Cardiac muscle cell (in vitro differentiated cells and primary cell): ENCODE data around the gene SPIRE1. TPM values are rescaled to one million over a fixed set of nuclear protein-coding genes. Genes with fewer than 3 reads are reported as not detected.

Source experiments
- DNase-seq, 2 donors: peaks; one replicate each; pipeline versions ENCODE4 v3.0.0 to v3.0.0-alpha.2; 2010 to 2017; ENCODE audit warnings: low read depth in 1 of 2, low spot score in 1 of 2
- H3K27ac ChIP-seq: fragments of 200-600 bp; sonication (generic); 2 replicates; pipeline ENCODE4 v1.5.1; 2016
- H3K27me3 ChIP-seq: fragments of 200-600 bp; sonication (generic); 2 replicates; pipeline ENCODE4 v1.6.0; 2016; ENCODE audit warnings: control low read depth
- H3K36me3 ChIP-seq: fragments of 200-600 bp; sonication (generic); 2 replicates; pipeline ENCODE4 v1.5.1; 2016; ENCODE audit warnings: control low read depth
- H3K4me1 ChIP-seq: fragments of 200-600 bp; sonication (generic); 2 replicates; pipeline ENCODE4 v1.8.1; 2017; ENCODE audit warnings: low read depth, mild to moderate bottlenecking, mixed run types
- H3K4me3 ChIP-seq: fragments of 200-600 bp; sonication (generic); 2 replicates; pipeline ENCODE4 v1.5.1; 2016; ENCODE audit warnings: mild to moderate bottlenecking
- H3K9me3 ChIP-seq: fragments of 200-600 bp; sonication (generic); 2 replicates; pipeline ENCODE4 v1.5.1; 2017; ENCODE audit warnings: low read depth, mild to moderate bottlenecking, control low read depth
- polyA plus RNA-seq: library from polyadenylated mRNA; unstranded; fragments of >200 nt; fragmentation: Nextera tagmentation; extraction: Ambion mirVana; gene quantifications from 2 replicates; pipeline ENCODE4 v1.2.1, GENCODE V29; 2016
- total RNA-seq: library from RNA; depleted of rRNA; stranded (reverse); fragments of >200 nt; gene quantifications from 2 replicates; pipeline ENCODE4 v1.2.3, GENCODE V29; 2016
- TF ChIP-seq, protein P1 (sequence below): IDR thresholded peaks from 2 replicates; pipeline ENCODE4 v1.5.1; 2012; ENCODE audit warnings: low read depth, mild to moderate bottlenecking, low read length

The SPIRE1 gene
- total and polyA plus RNA-seq, 2 experiments from 2014 or later, result 17.8 to 19.6 TPM

DNA sequence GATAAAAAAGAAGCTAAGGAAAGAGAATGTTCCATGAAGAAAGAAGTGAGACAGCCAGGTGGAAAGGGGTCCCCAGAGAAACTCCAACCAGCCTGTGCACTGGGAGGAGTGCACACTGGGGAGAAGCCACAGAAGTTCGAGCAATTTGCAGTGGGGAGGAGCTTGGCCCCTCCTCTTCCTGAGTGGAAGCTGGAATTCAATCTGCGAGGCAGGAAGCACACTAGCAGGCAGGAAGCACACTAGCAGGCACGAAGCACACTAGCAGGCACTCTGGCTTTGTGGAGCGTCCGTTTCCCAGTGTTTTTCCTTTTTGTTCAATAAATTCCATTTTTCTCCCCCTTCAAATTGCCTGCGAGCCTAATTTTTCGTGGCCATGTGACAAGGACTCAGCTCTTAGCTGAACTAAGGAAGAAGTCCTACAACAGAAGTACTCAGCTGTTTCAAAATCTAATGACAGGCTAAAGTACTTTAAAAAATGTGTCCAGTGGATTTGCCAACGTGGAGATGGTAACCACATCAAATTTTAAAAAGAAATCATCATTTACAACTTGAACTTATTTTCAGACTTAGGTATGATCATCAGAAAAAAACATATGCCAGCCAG, 21.4 kb upstream of the SPIRE1 start:
- peaks cover 23% of the 10 kb centered on the region for H3K36me3 ChIP-seq
- no peaks in the 10 kb centered on the region for H3K4me1 ChIP-seq
- no peaks in the 10 kb centered on the region for H3K27me3 ChIP-seq
- TF ChIP-seq, protein P1, sequence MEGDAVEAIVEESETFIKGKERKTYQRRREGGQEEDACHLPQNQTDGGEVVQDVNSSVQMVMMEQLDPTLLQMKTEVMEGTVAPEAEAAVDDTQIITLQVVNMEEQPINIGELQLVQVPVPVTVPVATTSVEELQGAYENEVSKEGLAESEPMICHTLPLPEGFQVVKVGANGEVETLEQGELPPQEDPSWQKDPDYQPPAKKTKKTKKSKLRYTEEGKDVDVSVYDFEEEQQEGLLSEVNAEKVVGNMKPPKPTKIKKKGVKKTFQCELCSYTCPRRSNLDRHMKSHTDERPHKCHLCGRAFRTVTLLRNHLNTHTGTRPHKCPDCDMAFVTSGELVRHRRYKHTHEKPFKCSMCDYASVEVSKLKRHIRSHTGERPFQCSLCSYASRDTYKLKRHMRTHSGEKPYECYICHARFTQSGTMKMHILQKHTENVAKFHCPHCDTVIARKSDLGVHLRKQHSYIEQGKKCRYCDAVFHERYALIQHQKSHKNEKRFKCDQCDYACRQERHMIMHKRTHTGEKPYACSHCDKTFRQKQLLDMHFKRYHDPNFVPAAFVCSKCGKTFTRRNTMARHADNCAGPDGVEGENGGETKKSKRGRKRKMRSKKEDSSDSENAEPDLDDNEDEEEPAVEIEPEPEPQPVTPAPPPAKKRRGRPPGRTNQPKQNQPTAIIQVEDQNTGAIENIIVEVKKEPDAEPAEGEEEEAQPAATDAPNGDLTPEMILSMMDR, result no peak
- H3K27ac ChIP-seq, result peak overlapping the region; percentile 45
- DNase-seq, result peak; percentile 9 to 75
- H3K9me3 ChIP-seq, result no peaks in the 10 kb centered on the region
- H3K4me3 ChIP-seq, result no peak overlapping the region

DNA sequence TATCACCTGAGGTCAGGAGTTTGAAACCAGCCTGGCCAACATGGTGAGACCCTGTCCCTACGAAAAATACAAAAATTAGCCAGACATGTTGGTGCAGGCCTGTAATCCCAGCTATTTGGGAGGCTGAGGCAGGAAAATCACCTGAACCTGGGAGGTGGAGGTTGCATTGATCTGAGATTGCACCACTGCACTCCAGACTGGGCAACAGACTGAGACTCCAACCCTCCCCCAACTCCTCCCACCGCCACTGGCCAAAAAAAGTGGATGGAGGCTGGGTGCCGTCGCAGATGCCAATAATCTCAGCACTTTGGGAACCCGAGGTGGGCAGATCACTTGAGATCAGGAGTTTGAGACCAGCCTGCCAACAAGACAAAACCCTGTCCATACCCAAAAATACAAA, 10.1 kb upstream of the SPIRE1 start:
- H3K27me3 ChIP-seq, result no peaks in the 10 kb centered on the region
- no peaks in the 10 kb centered on the region for H3K4me1 ChIP-seq
- no peaks in the 10 kb centered on the region for H3K9me3 ChIP-seq
- no peak overlapping the region for H3K27ac ChIP-seq
- H3K4me3 ChIP-seq, result no peak overlapping the region
- DNase-seq, result no peak
- peaks cover 11% of the 10 kb centered on the region for H3K36me3 ChIP-seq
- TF ChIP-seq, protein P1, result no peak

DNA sequence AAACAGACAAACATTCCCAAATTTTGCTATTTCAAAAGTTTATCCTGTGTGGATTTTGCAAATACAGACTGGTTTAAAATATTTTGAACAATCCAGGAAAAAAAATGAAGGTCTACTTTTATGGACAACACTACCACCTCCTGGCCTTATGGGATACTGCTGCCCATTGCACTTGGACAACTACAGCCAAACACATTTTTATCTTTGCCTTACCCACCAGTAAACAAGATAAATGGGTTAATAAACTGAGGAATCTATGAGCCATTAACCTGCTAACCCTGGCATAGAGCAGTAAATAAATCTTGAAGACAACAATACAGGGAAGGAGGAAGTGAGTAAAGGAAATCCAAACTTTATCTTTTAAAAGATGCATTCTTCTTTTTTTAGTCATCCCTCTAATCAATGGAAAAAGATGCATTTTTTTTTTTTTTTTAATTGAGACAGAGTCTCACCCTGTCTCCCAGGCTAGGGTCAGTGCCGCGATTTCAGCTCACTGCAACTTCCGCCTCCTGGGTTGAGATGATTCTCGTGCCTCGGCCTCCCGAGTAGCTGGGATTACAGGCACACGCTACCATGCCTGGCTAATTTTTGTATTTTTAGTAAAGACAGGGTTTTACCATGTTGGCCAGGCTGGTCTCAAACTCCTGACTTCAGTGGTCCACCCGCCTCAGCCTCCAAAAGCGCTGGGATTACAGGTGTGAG, 2.1 kb upstream of the SPIRE1 start:
- DNase-seq, result peak; percentile 56 to 74
- Histone ChIP-seq H3K4me3 (no peak overlapping the region), H3K36me3 (no peaks in the 10 kb centered on the region), H3K9me3 (no peaks in the 10 kb centered on the region), H3K27ac (no peak overlapping the region), H3K4me1 (peaks cover 8% of the 10 kb centered on the region), H3K27me3 (no peaks in the 10 kb centered on the region)
- TF ChIP-seq, protein P1, result peak; percentile 92

DNA sequence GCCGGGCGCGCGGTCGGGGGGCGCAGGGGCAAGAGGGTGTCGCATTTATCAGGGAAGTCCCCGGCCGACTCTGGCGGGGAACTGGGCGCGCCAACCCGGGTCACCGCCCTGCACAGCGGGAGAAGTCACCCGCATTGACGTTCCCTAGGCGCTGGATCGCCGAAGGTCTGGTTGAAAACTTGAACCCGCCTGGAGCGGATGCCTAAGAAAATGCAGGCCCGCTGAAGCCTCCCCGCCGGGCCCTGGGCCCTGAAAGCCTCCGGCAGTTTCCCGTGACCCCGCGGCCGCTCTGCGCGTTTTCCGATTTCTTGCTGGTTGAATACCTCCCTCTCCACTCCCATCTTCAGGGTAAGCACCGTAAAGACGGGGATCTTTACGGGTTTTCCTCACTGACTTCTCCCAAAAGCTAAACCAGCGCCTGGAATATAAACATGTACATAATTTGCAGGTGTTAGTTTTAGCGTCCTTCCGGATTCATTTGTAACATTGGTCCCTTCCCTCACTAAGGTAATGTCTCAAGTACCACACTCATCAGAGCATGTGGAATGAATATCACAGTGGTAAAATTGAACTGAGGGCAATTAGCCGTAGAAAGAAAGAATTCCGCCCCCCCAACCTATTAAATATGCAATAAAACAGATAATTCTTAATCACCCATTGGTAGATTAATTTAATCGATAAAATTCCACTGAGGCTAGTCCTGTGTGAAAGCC, 675 bp upstream of the SPIRE1 start:
- Histone ChIP-seq H3K27me3 (no peaks in the 10 kb centered on the region), H3K4me1 (peaks cover 8% of the 10 kb centered on the region), H3K27ac (no peak overlapping the region), H3K36me3 (no peaks in the 10 kb centered on the region), H3K9me3 (no peaks in the 10 kb centered on the region), H3K4me3 (peak overlapping the region; percentile 83)
- DNase-seq, result peak; percentile 57 to 59
- TF ChIP-seq, protein P1, result no peak

DNA sequence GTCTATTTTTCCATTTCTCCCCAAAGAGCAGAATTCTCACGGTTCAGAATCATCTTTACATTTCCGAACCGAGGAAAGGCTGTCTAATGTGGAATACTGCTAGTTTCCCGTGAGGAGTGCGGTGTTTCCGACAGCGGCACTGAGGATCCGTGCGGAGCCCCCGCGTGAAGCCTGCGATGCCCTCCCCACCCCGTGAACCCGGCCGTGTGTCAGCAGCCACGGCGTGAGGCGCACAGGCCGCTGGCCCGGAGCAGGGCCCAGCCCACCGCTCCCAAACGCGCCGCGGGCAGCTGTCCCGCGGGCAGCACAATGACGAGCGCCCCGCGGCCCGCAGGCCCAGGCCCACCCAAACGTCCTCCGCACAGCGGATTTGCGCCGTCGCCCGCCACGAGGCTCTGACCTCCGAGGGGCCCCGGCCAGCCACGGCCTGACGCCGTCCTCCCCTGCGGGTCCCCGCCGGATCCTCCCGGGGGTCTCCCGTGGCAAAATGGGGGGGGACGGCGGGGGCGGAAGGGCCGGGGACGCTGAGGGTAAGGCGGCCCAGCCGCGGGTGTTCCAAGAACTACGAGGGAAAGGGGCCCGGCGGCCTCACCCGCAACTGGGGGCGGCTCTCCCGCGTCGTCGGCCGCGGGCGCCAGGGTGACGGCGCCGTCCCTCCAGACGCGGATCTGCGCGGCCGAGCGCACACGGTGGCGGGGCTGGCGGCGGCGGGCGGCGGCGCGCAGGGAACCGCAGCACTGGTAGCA, 796 bp downstream of the SPIRE1 start:
- Histone ChIP-seq H3K4me3 (peak overlapping the region; percentile 83), H3K27ac (peak overlapping the region; percentile 85), H3K9me3 (no peaks in the 10 kb centered on the region), H3K4me1 (peaks cover 8% of the 10 kb centered on the region), H3K27me3 (no peaks in the 10 kb centered on the region), H3K36me3 (no peaks in the 10 kb centered on the region)
- TF ChIP-seq, protein P1, result no peak
- peak; percentile 57 to 72 for DNase-seq
